PC-3 (cell line): ENCODE results near the gene AGRP.

ENCODE experiments used
- CTCF ChIP-seq: fragments of 300-600 bp; sonication (generic); conservative IDR thresholded peaks from 2 replicates; pipeline ENCODE4 v1.5.1; 2017; ENCODE audit warnings: antibody characterized with exemption, low read depth, mild to moderate bottlenecking, low read length
- EZH2 ChIP-seq: fragments of 300-600 bp; sonication (generic); IDR thresholded peaks from one replicate; pipeline ENCODE4 v1.6.1; 2017; ENCODE audit warnings: antibody characterized with exemption, mild to moderate bottlenecking, low read length; ENCODE audit not compliant: unreplicated experiment
- EZH2phosphoT487 ChIP-seq: fragments of 300-600 bp; sonication (generic); IDR thresholded peaks from 2 replicates; pipeline ENCODE4 v1.6.1; 2018; ENCODE audit warnings: mild to moderate bottlenecking, antibody characterized with exemption, low read length, borderline replicate concordance

- TF ChIP-seq CTCF (no peak), EZH2phosphoT487 (no peak), EZH2 (no peak)
These were observed 42.0 kb downstream of the AGRP start for GRCh38 chr16:67441271-67441753.
